HG02588 (cell line): ENCODE results near the gene CSGALNACT2.

ENCODE experiments used
- ATAC-seq: cut with Tn5 transposase; IDR thresholded peaks from one replicate; pipeline ENCODE4 v1.9.1; 2021; ENCODE audit warnings: mild to moderate bottlenecking, moderate library complexity; ENCODE audit not compliant: unreplicated experiment

Gene CSGALNACT2

GRCh38 chr10:43225004-43225786 lies 87.0 kb downstream of the CSGALNACT2 start:
- ATAC-seq = no peak

DNA sequence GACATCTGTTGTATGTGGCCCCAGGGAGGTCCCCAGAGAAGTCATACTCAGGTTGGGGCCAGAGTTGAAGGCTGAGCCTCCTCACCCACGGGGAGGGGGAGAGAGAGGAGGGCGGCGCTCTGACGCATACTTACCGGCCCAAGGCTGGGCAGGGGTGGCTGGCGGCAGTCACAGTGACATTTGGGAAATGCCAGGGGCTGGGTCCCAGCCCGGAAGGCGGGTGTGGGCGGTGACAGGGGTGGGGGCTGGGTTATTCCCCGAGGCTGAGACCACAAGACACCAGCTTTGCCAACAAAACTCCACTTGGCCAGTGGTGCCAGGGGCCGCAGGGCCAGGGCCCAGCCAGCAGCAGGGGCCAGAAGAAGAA lies 87.5 kb downstream of the CSGALNACT2 start:
- no peak for ATAC-seq

DNA sequence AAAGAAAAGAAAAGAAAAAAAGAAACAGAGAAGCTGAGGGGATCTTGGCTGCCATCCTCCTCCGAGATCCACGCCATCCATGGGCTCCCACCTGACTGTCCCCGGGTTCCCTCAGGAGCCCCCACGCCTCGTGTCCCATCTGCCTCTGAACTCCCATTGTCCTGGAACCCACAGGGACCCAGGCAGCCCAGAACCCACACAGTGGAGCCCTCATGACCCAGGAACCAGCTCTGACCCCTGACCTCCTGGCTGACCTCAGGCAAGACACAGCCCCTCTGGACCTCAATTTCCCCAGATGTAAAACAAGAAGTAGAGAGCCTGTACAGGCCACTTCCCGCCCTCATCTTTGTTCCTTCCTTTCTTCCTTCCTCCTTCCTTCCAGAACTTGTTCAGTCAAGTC lies 88.2 kb downstream of the CSGALNACT2 start:
- ATAC-seq = no peak

DNA sequence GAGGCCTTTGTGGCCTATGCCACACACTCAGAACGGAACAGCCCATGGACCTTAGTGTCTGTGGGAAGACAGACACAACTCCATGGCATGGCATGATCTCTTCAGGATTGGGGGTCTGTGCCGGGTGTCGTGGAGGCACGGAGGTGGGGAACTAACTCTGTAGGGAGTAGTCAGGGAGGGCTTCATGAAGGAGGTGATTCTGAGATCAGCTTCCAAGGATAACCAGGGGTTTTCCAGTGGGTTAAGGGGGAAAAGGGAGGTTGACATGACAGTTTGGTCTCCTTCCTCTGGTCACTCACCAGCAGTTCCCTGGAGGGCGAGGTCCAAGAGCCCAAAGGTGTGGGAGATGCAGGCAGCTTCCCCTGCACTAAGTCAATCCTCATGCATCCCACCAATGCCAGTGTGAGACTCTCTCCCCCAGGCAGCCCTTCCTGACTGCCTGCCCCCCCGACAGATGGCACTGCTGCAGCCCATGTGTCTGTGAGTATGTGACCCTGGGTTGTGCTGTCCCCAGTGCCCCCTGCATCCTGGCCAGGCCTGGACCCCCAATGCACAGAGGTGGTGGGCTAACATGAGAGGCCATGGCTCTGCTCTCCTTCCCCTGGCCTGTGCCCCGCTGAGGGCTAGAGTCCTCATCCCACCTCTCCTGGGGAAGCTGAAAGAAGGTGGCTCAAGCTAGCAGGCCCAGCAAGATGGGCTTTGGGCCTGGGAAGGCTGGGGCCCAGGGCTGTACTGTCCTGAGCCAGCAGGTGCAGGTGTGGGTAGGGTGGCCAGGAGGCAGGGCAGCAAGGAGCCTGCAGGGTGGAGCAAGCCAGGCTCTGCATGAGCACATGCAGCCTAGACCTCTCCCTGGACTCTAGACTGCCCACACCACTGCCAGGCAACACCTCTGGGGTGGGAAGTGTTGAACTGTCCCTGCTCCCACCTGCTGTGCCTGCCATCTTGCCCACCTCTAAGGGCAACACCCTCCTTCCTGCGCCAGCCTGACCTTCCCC lies 88.9 kb downstream of the CSGALNACT2 start:
- no peak for ATAC-seq

DNA sequence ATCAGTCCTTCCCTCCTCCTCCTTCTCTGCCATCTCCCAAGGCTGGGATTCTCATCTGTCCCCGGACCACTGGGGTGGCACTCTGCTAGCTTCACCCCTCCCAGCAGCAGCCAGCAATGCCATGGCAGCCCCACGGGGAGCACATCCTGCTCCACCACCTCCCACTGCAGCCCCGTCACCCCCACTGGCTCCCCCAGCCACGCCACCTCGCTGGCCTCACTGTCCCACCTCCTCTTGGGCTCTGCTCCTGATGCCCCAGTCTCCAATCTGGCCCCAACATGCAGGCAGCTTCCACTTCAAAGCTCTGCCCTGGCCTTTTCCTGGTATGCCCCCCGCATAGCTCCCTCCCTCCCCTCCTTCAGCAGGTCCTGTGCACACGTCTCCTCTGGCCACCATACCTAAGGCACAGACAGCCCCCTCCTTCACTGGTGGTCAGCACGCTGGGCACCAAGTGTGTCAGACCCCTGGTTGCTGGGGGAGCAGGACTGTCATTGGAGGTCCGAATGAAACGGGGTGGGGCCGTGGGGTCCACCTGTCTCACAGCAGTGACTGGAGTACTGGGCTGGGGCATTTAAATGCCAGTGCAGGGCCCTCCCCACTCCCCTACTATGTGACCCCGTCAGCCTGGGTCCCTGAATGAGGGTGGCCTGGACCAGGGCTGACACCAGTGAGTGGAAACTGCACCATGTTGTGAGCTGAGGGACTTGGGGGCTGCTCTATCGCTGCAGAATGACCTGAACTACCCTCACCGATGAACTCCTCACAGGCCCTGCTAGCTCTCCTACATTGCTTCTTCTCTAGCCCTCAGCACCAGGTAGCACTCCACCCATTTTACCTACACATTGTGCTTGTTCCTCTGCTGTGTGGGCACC lies 89.9 kb downstream of the CSGALNACT2 start:
- ATAC-seq = no peak

GRCh38 chr10:43228783-43229207 lies 90.5 kb downstream of the CSGALNACT2 start:
- ATAC-seq = no peak

DNA sequence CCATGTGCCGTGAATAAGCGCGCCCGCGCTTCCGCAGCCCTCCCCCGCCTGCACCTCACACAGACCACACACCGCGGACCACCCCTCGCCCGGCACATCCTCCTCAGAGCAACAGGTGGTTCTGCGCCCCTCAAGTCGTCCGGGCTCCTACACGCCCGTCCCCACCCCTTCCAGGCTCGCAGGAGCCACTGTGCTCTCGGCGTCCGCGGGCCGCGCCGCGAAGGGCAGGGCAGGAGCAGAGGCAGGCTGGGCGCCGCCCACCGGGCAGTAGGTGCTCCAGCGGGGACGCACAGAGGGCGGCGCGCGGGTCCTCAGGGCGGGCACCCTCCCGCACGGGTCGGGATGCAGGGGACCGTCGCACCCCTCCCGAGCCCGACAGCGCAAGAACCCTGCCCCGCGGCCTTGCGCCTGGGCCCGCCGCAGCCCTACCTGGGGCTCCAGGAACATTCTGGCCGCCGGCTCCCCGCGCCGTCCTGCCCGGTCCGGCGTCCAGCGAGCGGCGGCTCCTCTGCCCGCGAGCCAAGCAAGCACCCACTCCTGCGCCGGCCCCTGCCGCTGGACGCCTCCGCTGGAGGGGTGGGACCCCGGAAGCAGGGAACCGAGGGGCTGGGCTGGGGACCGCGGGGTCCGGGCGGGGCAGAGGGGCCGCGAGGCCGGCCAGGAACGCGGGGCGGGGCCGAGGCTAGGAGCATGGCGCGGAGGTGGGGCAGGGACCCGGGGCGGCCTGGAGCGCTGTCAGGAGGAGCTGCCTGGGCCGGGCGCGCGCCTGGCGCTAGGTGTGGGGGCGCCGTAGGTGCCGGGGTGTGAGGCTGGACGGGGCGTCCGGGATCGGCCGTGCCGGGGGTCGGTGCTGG lies 91.2 kb downstream of the CSGALNACT2 start:
- ATAC-seq = no peak

- no peak for ATAC-seq
Observed at GRCh38 chr10:43230101-43230908, 92.1 kb downstream of the CSGALNACT2 start.

DNA sequence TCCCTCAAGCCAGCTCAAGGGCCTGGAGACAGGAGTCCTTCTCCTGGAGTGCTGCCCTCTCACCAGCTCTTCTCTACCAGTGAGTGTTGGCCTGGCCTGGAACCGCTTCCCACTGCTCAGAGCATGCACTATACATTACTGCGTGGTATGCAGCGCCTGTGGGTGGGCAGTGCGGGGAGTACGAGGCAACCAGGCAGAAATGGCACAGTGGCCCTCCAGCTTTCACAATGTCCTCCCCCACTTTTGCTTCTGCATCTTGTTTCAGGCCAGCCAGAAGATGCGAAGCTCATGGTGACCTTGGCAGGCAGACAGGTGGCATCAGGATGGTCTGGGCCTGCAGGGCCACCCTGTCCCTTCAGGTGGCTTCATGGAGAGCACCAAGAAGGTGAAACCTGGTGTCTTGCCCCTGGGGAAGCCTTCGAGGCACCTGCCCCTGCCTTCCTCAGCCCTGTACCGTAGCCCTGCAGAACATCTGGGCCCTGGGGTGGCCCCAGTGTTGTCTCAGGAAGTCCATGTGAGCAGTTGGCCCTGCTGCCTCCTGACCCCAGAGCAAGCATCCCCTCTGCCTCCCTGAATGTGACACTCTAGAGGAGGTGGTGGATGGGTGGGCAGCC lies 92.8 kb downstream of the CSGALNACT2 start:
- ATAC-seq = no peak

DNA sequence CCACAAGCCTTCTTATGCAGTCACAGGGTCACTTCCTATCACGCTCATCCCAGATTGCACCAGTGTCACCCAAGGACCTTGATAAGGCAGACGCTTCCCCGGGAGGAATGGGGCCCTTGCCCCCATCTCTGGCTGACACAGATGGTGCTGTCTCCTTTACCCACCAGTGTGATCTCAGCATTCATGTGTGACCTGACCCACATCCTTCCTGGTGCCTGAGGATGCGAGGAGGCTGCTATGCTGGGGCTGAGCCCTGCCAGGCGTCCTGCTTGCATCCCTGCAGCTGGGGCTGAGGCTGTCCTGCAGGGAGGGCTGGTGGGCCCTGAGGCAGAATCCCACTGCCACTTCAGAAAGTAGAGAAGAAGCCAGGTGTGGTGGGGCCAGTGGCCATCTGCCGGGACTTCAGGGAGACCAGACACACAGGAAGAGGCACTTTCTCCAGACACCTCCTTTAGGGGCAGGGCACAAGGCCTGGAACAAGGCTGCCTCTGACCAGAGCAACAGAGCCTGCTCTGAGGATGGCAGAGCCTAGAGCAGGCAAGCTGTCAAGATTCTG lies 93.4 kb downstream of the CSGALNACT2 start:
- ATAC-seq = no peak

DNA sequence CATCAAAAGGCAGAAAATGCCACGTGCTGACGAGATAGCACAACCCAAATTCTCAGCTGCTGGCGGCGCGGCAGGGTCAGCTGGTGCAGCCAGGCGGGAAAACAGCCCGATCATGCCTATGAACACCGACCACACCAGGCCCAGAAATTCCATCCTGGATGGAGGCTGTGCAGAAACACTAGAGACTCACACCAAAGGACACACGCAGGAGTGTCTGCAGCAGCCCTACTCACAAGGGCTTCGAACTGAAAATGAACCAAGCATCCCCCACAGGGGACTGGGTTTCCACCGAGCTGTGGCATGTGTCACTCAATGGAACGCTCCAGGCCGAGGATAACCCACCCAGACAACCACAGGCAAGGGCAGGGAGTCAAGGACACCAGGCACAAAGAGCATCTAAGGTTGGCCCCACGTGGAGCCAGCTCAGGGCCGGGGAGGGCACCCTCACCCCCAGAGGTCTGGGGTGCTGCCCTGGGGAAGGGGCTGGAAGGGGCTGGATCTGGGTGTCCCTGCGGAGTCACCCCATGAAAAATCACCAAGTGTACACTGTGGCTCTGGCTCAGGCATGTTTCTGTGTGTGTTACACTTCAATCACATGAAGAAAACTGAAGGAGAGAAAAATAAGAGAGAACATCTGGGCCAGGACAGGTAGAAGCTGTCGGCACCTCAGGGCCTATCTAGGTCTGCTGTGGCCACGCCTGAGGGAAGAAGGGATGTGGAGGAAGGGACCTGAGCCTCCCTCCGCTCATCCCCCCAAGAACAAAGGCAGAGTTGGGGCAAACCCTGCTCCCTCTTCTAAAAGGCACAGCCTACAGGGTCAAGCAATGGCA lies 95.6 kb downstream of the CSGALNACT2 start:
- ATAC-seq = no peak

DNA sequence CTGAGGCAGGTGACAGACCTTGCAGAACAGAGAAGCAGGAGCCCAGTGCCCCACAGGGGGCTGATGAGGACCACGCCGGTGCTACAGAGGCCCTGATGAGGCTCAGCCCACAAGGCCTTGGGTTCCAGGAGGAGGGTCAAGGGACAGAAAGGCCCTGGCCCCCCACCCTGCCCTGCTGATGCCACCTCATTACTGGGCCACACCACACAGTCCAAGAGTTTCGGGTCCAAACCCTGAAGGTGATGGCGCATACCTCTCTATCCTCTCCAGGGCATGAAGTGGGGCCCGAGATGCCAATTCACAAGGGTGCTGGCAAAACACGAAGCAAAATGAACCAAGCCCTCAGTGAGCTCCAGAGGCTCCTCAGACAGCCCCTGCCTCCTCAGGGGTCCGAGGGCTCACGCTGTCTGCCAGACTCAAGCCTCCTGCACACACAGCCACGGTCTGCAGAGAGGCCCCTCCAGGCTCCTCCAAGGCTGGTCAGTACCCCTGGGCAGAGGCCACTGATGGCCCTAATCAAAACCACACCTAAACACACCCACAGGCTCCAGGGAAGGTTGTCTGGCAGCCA lies 96.3 kb downstream of the CSGALNACT2 start:
- no peak for ATAC-seq
